Stimulated activated memory B cell treated with anti-CD40 and anti-IgM and Interleukin-4, amounts not matched to agents 10 μg/mL and 1 μg/mL and 100 μg/mL, for 72 hours (primary cell): ENCODE data around the gene ZNF777.

Experiments
- ATAC-seq: fragments of 150-1000 bp; cut with Tn5 transposase; 2 replicates; pipeline ENCODE4 v1.10.0; 2021
- H3K27ac Mint-ChIP-seq: one replicate; pipeline ENCODE4 v1.8.0; 2022; ENCODE audit warnings: mild to moderate bottlenecking, mixed read lengths
- H3K27me3 Mint-ChIP-seq: one replicate; pipeline ENCODE4 v1.8.0; 2022; ENCODE audit warnings: mixed read lengths
- H3K36me3 Mint-ChIP-seq: one replicate; pipeline ENCODE4 v1.8.0; 2022; ENCODE audit warnings: mixed read lengths
- H3K4me1 Mint-ChIP-seq: one replicate; pipeline ENCODE4 v1.8.0; 2022; ENCODE audit warnings: mixed read lengths
- H3K4me3 Mint-ChIP-seq: one replicate; pipeline ENCODE4 v1.8.0; 2022; ENCODE audit warnings: mild to moderate bottlenecking, moderate library complexity, mixed read lengths
- H3K9me3 Mint-ChIP-seq: one replicate; pipeline ENCODE4 v1.8.0; 2022; ENCODE audit warnings: mixed read lengths

ZNF777 gene

GRCh38 chr7:149444287-149444686 is 16.6 kb downstream of the ZNF777 start:
- Mint-ChIP-seq H3K27ac (no peak overlapping the region), H3K36me3 (peaks cover 55% of the 10 kb centered on the region), H3K4me3 (no peak overlapping the region), H3K27me3 (no peaks in the 10 kb centered on the region), H3K9me3 (no peaks in the 10 kb centered on the region), H3K4me1 (peaks cover 7% of the 10 kb centered on the region)
- no peak for ATAC-seq

- peaks cover 7% of the 10 kb centered on the region for H3K4me1 Mint-ChIP-seq
- no peak overlapping the region for H3K4me3 Mint-ChIP-seq
- peaks cover 56% of the 10 kb centered on the region for H3K36me3 Mint-ChIP-seq
- H3K27ac Mint-ChIP-seq: no peak overlapping the region
- no peak for ATAC-seq
- H3K9me3 Mint-ChIP-seq: no peaks in the 10 kb centered on the region
- H3K27me3 Mint-ChIP-seq: no peaks in the 10 kb centered on the region
Measured at GRCh38 chr7:149443523-149443922, 17.3 kb downstream of the ZNF777 start.

GRCh38 chr7:149442924-149443323 is 17.9 kb downstream of the ZNF777 start:
- Mint-ChIP-seq H3K4me1 (peaks cover 7% of the 10 kb centered on the region), H3K27me3 (no peaks in the 10 kb centered on the region), H3K27ac (no peak overlapping the region), H3K9me3 (no peaks in the 10 kb centered on the region), H3K36me3 (peaks cover 56% of the 10 kb centered on the region), H3K4me3 (no peak overlapping the region)
- no peak for ATAC-seq

- Mint-ChIP-seq H3K9me3 (no peaks in the 10 kb centered on the region), H3K27me3 (no peaks in the 10 kb centered on the region), H3K27ac (no peak overlapping the region)
Measured at GRCh38 chr7:149440222-149440621, 20.6 kb downstream of the ZNF777 start.

GRCh38 chr7:149436358-149436757 is 24.5 kb downstream of the ZNF777 start:
- H3K4me3 Mint-ChIP-seq: no peak overlapping the region
- ATAC-seq: no peak
- H3K4me1 Mint-ChIP-seq: no peaks in the 10 kb centered on the region
- no peak overlapping the region for H3K27ac Mint-ChIP-seq
- H3K36me3 Mint-ChIP-seq: peaks cover 67% of the 10 kb centered on the region
- no peaks in the 10 kb centered on the region for H3K9me3 Mint-ChIP-seq
- H3K27me3 Mint-ChIP-seq: no peaks in the 10 kb centered on the region

More at GRCh38 chr7:149440222-149440621, 20.6 kb downstream of the ZNF777 start:
- H3K4me3 Mint-ChIP-seq: no peak overlapping the region
- H3K36me3 Mint-ChIP-seq: peaks cover 48% of the 10 kb centered on the region
- peaks cover 6% of the 10 kb centered on the region for H3K4me1 Mint-ChIP-seq
- ATAC-seq: no peak

- no peaks in the 10 kb centered on the region for H3K9me3 Mint-ChIP-seq
- peaks cover 81% of the 10 kb centered on the region for H3K36me3 Mint-ChIP-seq
- H3K27ac Mint-ChIP-seq: no peak overlapping the region
- ATAC-seq: no peak
- no peaks in the 10 kb centered on the region for H3K4me1 Mint-ChIP-seq
- no peaks in the 10 kb centered on the region for H3K27me3 Mint-ChIP-seq
- no peak overlapping the region for H3K4me3 Mint-ChIP-seq
Measured at GRCh38 chr7:149433124-149433523, 27.7 kb downstream of the ZNF777 start.

GRCh38 chr7:149432121-149432691 is 28.7 kb downstream of the ZNF777 start:
- peak; percentile 34 for ATAC-seq
- H3K9me3 Mint-ChIP-seq: no peaks in the 10 kb centered on the region
- H3K4me1 Mint-ChIP-seq: no peaks in the 10 kb centered on the region
- no peak overlapping the region for H3K4me3 Mint-ChIP-seq
- H3K27me3 Mint-ChIP-seq: no peaks in the 10 kb centered on the region
- H3K27ac Mint-ChIP-seq: no peak overlapping the region
- H3K36me3 Mint-ChIP-seq: peaks cover 74% of the 10 kb centered on the region

- peak; percentile 54 for ATAC-seq
- Mint-ChIP-seq H3K27me3 (no peaks in the 10 kb centered on the region), H3K4me1 (no peaks in the 10 kb centered on the region), H3K4me3 (no peak overlapping the region), H3K36me3 (peaks cover 70% of the 10 kb centered on the region), H3K9me3 (no peaks in the 10 kb centered on the region), H3K27ac (no peak overlapping the region)
Measured at GRCh38 chr7:149431486-149432120, 29.3 kb downstream of the ZNF777 start.

- H3K27ac Mint-ChIP-seq: no peak overlapping the region
- H3K4me1 Mint-ChIP-seq: no peaks in the 10 kb centered on the region
- H3K27me3 Mint-ChIP-seq: no peaks in the 10 kb centered on the region
- no peak overlapping the region for H3K4me3 Mint-ChIP-seq
- no peaks in the 10 kb centered on the region for H3K9me3 Mint-ChIP-seq
- no peak for ATAC-seq
- H3K36me3 Mint-ChIP-seq: peaks cover 62% of the 10 kb centered on the region
Measured at GRCh38 chr7:149430192-149430591, 30.7 kb downstream of the ZNF777 start.

GRCh38 chr7:149427893-149428292 is 33.0 kb downstream of the ZNF777 start:
- no peak overlapping the region for H3K4me3 Mint-ChIP-seq
- H3K27me3 Mint-ChIP-seq: no peaks in the 10 kb centered on the region
- no peaks in the 10 kb centered on the region for H3K9me3 Mint-ChIP-seq
- no peaks in the 10 kb centered on the region for H3K4me1 Mint-ChIP-seq
- no peak for ATAC-seq
- peaks cover 42% of the 10 kb centered on the region for H3K36me3 Mint-ChIP-seq
- H3K27ac Mint-ChIP-seq: no peak overlapping the region

GRCh38 chr7:149427096-149427680 is 33.7 kb downstream of the ZNF777 start:
- Mint-ChIP-seq H3K9me3 (no peaks in the 10 kb centered on the region), H3K27me3 (no peaks in the 10 kb centered on the region), H3K27ac (no peak overlapping the region), H3K4me3 (no peak overlapping the region), H3K4me1 (peaks cover under 1% of the 10 kb centered on the region), H3K36me3 (peaks cover 35% of the 10 kb centered on the region)
- ATAC-seq: no peak

- peaks cover 3% of the 10 kb centered on the region for H3K36me3 Mint-ChIP-seq
- no peak for ATAC-seq
- no peaks in the 10 kb centered on the region for H3K27me3 Mint-ChIP-seq
- peaks cover 13% of the 10 kb centered on the region for H3K4me1 Mint-ChIP-seq
- no peaks in the 10 kb centered on the region for H3K9me3 Mint-ChIP-seq
- peak overlapping the region; percentile 83 for H3K27ac Mint-ChIP-seq
- peak overlapping the region; percentile 13 for H3K4me3 Mint-ChIP-seq
Measured at GRCh38 chr7:149423449-149424110, 37.3 kb downstream of the ZNF777 start.

- no peak for ATAC-seq
- no peaks in the 10 kb centered on the region for H3K36me3 Mint-ChIP-seq
- peak overlapping the region; percentile 64 for H3K4me3 Mint-ChIP-seq
- H3K4me1 Mint-ChIP-seq: peaks cover 13% of the 10 kb centered on the region
- no peaks in the 10 kb centered on the region for H3K9me3 Mint-ChIP-seq
- H3K27me3 Mint-ChIP-seq: no peaks in the 10 kb centered on the region
- H3K27ac Mint-ChIP-seq: peak overlapping the region; percentile 83
Measured at GRCh38 chr7:149422914-149423301, 38.0 kb downstream of the ZNF777 start.

- H3K36me3 Mint-ChIP-seq: no peaks in the 10 kb centered on the region
- H3K27ac Mint-ChIP-seq: peak overlapping the region; percentile 83
- ATAC-seq: peak; percentile 99
- H3K9me3 Mint-ChIP-seq: no peaks in the 10 kb centered on the region
- H3K4me3 Mint-ChIP-seq: peak overlapping the region; percentile 85
- peaks cover 13% of the 10 kb centered on the region for H3K4me1 Mint-ChIP-seq
- no peaks in the 10 kb centered on the region for H3K27me3 Mint-ChIP-seq
Measured at GRCh38 chr7:149422162-149422913, 38.5 kb downstream of the ZNF777 start.

GRCh38 chr7:149420006-149420405 is 40.9 kb downstream of the ZNF777 start:
- Mint-ChIP-seq H3K4me3 (no peak overlapping the region), H3K9me3 (peaks cover 3% of the 10 kb centered on the region), H3K4me1 (peaks cover 13% of the 10 kb centered on the region), H3K27ac (no peak overlapping the region), H3K36me3 (no peaks in the 10 kb centered on the region), H3K27me3 (peaks cover 8% of the 10 kb centered on the region)
- no peak for ATAC-seq
